Kidney capillary endothelial cell (primary cell): ENCODE measurements around the gene PFAS.
"Not testable (repeated sequence)": the region's sequence is repeated elsewhere in the genome, so short reads cannot be mapped to it uniquely, and the experiment has no call there.

Experiments used
- DNase-seq: peaks from one replicate; pipeline ENCODE4 v3.0.0-alpha.2; 2018; ENCODE audit warnings: low spot score

Gene PFAS, protein sequence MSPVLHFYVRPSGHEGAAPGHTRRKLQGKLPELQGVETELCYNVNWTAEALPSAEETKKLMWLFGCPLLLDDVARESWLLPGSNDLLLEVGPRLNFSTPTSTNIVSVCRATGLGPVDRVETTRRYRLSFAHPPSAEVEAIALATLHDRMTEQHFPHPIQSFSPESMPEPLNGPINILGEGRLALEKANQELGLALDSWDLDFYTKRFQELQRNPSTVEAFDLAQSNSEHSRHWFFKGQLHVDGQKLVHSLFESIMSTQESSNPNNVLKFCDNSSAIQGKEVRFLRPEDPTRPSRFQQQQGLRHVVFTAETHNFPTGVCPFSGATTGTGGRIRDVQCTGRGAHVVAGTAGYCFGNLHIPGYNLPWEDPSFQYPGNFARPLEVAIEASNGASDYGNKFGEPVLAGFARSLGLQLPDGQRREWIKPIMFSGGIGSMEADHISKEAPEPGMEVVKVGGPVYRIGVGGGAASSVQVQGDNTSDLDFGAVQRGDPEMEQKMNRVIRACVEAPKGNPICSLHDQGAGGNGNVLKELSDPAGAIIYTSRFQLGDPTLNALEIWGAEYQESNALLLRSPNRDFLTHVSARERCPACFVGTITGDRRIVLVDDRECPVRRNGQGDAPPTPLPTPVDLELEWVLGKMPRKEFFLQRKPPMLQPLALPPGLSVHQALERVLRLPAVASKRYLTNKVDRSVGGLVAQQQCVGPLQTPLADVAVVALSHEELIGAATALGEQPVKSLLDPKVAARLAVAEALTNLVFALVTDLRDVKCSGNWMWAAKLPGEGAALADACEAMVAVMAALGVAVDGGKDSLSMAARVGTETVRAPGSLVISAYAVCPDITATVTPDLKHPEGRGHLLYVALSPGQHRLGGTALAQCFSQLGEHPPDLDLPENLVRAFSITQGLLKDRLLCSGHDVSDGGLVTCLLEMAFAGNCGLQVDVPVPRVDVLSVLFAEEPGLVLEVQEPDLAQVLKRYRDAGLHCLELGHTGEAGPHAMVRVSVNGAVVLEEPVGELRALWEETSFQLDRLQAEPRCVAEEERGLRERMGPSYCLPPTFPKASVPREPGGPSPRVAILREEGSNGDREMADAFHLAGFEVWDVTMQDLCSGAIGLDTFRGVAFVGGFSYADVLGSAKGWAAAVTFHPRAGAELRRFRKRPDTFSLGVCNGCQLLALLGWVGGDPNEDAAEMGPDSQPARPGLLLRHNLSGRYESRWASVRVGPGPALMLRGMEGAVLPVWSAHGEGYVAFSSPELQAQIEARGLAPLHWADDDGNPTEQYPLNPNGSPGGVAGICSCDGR (N-terminal part only)

DNA sequence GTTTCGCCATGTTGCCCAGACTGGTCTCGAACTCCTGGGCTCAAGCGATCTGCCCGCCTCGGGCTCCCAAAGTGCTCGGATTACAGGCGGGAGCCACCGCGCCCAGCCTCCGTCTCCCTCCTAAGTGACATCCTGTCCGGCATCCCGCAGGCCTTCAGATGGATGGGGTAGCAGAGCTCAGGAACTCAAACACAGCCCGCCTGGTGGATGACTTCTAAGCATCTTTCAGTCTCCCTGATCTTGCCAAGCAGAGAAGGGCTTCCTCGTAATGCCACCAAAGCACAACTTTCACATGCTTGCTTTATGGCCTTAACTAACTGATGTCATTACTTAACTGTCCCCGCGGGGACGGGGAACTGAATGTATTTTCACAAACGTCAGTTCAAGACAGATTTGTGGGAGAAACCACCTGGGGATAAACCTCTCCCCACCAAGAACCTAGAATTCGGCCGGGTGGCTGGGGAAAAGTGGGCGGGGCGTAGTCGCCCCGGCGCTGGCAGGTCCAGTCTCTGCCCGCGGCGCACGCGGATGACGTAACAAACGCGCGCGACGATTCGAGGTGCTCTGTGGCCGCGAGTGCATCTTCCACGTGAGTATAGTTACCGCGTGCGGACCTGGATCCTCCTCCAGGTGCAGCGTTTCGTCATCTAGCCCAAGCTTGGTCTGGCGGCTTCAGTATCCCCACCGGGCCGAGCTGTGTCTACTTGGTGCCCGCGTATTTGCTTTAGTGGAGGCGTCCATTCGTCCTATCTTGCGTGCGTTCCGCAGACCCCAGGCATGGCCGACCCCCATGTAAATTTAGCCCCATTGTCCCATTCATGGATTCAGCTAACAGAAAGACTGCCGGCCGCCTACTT, at the start of gene PFAS:
TSS of gene PFAS (plus strand) at position 539 of the 857 bp plus-strand sequence. CDS start 4,649 bp downstream, outside the sequence.
- peak; percentile 90 for DNase-seq

DNA sequence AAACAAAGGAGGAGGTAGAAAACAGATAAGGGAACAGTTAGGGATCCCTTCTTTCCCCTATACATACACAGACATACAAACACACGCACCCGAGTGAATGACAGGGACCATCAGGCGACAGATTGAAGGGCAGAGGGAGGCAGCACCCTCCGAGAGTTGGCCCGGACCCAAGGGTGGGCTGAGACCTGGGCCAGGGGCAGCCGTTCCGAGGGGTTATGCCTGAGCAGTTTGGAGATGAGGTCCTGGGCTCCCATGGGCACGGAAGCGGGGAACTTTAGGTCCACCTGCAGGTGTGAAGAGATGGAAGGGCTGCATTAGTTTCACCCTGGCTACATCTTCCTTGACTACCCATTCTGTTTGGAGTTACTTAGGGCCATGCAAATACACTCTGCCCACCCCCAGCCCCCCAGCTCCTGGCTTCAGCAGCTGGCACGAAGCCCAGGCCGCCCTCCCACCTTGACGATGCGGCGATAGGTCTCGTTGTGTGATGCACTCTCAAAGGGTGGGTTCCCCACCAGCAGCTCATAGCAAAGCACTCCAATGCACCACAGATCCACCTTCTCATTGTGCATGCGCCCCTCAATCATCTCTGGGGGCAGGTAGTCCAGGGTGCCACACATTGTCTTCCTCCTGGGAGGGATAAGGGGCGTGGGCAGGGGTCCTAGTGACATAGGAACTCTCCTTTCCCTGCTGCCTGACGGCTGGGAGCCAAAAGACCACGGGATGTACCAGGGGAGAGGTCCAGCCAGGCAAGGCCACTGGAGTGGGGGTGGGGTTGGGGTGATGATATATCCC, 44.1 kb upstream of the PFAS start:
- no peak for DNase-seq

GRCh38 chr17:8206536-8206935, 42.6 kb upstream of the PFAS start:
- no peak for DNase-seq

- DNase-seq: peak; percentile 95
Observed at GRCh38 chr17:8209907-8210760, 39.0 kb upstream of the PFAS start, which contains the start of gene AURKB. Gene AURKB, minus strand, starts transcription at chr17:8210575. Its CDS starts 351 bp downstream, at chr17:8210224.

GRCh38 chr17:8210761-8211458, 38.2 kb upstream of the PFAS start:
- DNase-seq: no peak

- no peak for DNase-seq
Observed at GRCh38 chr17:8212312-8213180, 36.5 kb upstream of the PFAS start.

GRCh38 chr17:8214000-8214399, 35.1 kb upstream of the PFAS start:
- not testable (repeated sequence) for DNase-seq

- peak; percentile 84 for DNase-seq
Observed at GRCh38 chr17:8220783-8221662, 28.1 kb upstream of the PFAS start.

- peak; percentile 84 for DNase-seq
Observed at GRCh38 chr17:8221663-8222379, 27.3 kb upstream of the PFAS start.

DNA sequence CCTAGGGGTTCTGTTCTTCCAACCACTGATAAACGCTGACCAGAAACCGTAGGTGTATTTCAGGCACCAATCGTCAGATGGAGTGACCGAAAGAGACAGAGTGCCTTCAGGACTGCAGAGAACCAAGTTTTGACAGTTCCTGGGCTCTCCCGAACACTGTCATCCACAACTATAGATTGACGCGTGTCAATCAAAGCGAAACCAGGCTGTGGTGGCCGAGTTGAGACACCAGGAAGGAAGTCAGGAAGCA, 26.8 kb upstream of the PFAS start:
- no peak for DNase-seq

DNA sequence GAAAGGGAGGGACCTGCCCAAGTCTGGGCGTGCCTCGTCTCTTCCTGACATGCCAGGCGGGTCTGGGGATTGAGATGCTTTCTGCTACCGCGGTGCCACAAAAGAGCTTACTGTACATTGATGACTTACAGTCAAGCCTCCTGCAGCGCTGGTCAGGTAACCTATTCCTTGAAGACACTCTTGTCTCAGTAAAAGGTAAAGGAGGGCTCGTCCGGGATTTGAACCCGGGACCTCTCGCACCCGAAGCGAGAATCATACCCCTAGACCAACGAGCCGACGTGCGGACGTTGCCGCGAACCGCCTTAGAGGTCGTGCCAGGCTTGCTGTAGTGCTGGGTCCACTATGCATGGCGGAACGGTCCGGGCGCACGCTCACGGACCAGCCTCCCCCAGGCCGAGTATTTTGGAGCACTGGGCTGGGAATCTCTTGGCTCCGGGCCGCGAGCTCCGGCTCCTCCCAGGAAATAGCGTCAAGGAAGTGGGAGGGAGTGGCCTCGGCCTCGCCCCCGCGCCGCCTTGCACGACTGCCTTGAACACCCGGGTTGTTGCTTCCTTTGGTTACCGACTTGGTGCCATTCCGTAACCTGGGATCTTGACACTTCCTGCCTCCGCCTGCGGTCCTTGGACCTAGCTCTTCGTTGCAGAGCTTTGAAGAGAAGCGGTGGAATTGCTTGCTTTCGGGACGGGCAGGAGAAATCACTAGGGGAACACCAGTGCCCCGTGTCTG, 26.3 kb upstream of the PFAS start:
- peak; percentile 93 for DNase-seq

DNA sequence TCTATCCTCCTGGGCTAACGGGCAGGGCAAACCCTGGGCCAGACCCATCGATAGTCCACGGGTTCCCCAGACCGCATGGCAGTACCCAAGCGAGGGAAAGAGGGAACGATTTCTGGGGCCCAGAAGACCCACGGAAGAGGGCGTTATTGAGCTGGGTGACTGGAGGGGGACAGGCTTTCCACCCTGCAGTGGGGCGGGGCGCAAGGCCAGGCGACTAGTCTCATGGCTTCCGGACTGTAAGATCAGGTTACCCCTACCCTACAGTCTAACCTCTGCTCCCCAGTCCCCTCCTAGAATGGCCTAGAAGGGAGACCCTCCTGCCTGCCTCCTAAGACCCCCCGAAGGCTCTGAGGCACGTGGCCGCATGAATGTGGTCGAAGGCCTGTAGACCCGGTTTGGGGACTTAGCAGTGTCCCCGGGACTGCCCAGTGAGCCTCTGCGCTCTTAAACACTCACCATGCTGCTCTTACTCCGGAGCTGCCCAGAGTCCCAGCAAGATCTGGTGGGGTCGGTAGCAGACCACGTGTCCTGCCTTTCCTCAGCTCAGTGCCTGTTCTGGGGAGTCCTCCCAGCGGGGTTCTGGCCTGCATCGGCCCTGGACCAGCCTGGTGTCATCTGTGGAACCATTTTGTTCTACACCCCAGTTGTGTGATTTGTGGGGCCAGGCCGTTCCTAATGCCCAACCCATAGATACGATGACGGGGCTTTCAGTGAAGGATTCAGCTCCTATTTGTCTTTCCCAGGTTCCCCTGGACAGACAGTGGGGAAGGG, 25.5 kb upstream of the PFAS start:
- no peak for DNase-seq

GRCh38 chr17:8224891-8225812, 23.9 kb upstream of the PFAS start:
- DNase-seq: no peak
